ENCODE data around the gene ZFP36.

The ZFP36 gene

DNA sequence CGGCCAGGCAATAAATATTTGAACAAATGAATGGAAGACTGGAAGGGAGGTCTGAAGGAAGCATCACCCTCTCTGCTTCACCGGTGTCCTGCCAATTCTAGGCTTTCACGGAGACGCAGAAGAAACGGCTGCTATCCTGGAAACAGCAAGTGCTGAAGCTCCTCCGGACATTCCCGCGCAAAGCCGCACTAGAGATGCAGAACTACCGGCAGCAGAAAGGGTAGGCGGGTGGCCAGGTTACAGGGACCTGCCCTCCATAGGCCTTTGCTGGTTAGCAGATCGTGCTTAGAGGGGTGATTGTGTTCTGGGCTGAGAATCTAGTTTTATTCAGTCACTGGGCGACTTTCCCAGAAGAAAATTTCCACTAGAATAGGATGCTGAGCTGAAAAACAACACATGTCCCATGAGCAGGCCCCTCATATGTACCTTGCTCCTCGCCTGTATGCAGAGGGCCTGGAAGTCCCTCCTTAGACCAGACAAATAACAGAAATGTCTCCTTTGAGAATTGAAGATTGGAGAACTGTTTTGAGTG, 26.7 kb upstream of the ZFP36 start:
- Histone ChIP-seq H3K4me3 (ENCODE audit: low read depth, low read length) (no peak overlapping the region), H3K4me2 (ENCODE audit: low read length) (no peak overlapping the region), H3K27ac (no peak overlapping the region), H3K36me3 (ENCODE audit: control insufficient read depth, insufficient read depth, low read length) (no peaks in the 10 kb centered on the region), H3K4me1 (no peaks in the 10 kb centered on the region), H3K27me3 (ENCODE audit: control insufficient read depth, insufficient read depth, low read length) (no peaks in the 10 kb centered on the region), H2AFZ (no peak overlapping the region), H3K9me3 (ENCODE audit: control insufficient read depth, low read length) (no peaks in the 10 kb centered on the region), H3K9ac (no peak overlapping the region), H3K79me2 (no peaks in the 10 kb centered on the region)
- TF ChIP-seq, protein P1, sequence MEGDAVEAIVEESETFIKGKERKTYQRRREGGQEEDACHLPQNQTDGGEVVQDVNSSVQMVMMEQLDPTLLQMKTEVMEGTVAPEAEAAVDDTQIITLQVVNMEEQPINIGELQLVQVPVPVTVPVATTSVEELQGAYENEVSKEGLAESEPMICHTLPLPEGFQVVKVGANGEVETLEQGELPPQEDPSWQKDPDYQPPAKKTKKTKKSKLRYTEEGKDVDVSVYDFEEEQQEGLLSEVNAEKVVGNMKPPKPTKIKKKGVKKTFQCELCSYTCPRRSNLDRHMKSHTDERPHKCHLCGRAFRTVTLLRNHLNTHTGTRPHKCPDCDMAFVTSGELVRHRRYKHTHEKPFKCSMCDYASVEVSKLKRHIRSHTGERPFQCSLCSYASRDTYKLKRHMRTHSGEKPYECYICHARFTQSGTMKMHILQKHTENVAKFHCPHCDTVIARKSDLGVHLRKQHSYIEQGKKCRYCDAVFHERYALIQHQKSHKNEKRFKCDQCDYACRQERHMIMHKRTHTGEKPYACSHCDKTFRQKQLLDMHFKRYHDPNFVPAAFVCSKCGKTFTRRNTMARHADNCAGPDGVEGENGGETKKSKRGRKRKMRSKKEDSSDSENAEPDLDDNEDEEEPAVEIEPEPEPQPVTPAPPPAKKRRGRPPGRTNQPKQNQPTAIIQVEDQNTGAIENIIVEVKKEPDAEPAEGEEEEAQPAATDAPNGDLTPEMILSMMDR (IDR thresholded peaks at IDR 0.05), result no peak

DNA sequence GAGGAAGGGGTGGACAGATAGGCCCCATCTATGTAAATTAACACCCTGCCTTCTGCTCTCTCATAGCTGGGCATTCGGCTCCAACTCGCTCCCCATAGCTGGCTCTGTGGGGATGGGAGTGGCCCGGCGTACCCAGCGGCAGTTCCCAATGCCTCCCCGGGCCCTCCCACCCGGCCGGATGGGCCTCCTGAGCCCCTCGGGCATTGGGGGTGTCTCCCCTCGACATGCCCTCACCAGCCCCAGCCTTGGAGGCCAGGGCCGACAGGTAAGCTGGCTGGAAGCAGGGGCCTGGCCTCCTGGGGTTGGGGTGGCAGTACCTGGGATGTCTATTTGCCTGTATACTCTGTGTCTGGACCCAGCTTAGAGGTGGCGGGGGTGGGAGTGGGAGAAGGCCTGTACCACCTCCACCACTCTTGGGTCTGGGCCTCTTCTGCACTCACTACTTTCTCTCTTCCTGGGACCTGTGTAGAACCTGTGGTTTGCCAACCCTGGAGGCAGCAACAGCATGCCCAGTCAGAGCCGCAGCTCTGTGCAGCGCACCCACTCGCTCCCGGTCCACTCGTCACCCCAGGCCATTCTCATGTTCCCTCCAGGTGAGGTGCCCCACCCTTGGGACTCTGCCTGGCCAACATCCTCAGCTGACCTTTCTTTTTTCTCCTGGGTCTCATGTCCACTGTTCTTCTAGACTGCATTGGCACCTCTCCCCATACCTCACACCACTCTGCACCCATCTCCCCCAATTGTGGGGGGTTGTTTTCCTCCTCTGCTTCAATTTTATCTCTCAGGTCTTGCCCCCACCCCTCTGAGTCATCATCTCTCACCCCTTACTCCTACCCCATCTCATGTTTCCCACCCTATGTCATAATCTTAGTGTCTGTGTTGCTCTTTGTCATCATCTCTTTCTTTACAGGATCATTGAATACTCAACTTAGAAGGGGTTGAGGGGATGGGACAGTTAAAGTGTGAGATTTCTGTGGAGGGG, 25.8 kb upstream of the ZFP36 start:
- H3K36me3 ChIP-seq (ENCODE audit: control insufficient read depth, insufficient read depth, low read length), result no peaks in the 10 kb centered on the region
- TF ChIP-seq, protein P1 (IDR thresholded peaks at IDR 0.05), result no peak
- no peak overlapping the region for H3K9ac ChIP-seq
- no peak overlapping the region for H3K27ac ChIP-seq
- H2AFZ ChIP-seq, result no peak overlapping the region
- H3K4me3 ChIP-seq (ENCODE audit: low read depth, low read length), result no peak overlapping the region
- no peaks in the 10 kb centered on the region for H3K9me3 ChIP-seq (ENCODE audit: control insufficient read depth, low read length)
- H3K4me2 ChIP-seq (ENCODE audit: low read length), result no peak overlapping the region
- H3K27me3 ChIP-seq (ENCODE audit: control insufficient read depth, insufficient read depth, low read length), result no peaks in the 10 kb centered on the region
- no peaks in the 10 kb centered on the region for H3K4me1 ChIP-seq
- H3K79me2 ChIP-seq, result no peaks in the 10 kb centered on the region

DNA sequence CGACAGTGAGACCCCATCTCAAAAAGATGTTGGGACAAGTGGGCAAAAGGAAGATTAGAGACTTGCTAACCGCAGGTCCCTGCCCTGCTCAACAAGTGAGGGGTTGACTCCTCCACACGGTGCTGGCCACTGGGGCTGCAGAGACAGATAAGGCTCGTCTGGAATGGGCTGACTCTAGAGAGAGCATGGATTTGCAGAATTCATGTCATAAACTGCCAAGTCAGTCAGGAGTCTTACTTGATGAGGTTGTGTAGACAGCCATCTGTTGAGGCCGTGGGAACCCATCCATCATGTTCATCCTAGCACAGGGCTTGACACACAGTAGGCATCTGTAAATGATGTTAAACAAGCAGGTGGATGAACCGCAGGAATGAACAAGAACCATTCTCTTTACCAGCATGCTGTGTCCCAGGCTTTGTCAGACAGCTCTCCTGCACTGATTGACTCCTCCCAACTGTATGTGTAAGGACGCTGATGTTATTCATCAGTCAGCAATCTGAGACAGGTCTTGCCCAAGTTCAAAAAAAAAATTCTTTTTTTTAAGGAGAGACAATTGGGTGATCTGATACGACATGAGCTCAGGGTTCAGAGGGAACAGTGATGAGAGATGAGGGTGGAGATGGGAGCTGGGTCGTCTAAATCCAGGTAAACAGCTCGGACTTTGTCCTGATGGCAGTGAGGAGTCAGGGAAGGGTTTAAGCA, 24.6 kb upstream of the ZFP36 start:
- no peaks in the 10 kb centered on the region for H3K9me3 ChIP-seq (ENCODE audit: control insufficient read depth, low read length)
- no peak overlapping the region for H3K9ac ChIP-seq
- H3K4me2 ChIP-seq (ENCODE audit: low read length), result no peak overlapping the region
- H3K4me3 ChIP-seq (ENCODE audit: low read depth, low read length), result no peak overlapping the region
- no peak overlapping the region for H2AFZ ChIP-seq
- H3K79me2 ChIP-seq, result no peaks in the 10 kb centered on the region
- no peaks in the 10 kb centered on the region for H3K36me3 ChIP-seq (ENCODE audit: control insufficient read depth, insufficient read depth, low read length)
- no peaks in the 10 kb centered on the region for H3K4me1 ChIP-seq
- no peaks in the 10 kb centered on the region for H3K27me3 ChIP-seq (ENCODE audit: control insufficient read depth, insufficient read depth, low read length)
- no peak overlapping the region for H3K27ac ChIP-seq
- TF ChIP-seq, protein P1 (IDR thresholded peaks at IDR 0.05), result no peak

DNA sequence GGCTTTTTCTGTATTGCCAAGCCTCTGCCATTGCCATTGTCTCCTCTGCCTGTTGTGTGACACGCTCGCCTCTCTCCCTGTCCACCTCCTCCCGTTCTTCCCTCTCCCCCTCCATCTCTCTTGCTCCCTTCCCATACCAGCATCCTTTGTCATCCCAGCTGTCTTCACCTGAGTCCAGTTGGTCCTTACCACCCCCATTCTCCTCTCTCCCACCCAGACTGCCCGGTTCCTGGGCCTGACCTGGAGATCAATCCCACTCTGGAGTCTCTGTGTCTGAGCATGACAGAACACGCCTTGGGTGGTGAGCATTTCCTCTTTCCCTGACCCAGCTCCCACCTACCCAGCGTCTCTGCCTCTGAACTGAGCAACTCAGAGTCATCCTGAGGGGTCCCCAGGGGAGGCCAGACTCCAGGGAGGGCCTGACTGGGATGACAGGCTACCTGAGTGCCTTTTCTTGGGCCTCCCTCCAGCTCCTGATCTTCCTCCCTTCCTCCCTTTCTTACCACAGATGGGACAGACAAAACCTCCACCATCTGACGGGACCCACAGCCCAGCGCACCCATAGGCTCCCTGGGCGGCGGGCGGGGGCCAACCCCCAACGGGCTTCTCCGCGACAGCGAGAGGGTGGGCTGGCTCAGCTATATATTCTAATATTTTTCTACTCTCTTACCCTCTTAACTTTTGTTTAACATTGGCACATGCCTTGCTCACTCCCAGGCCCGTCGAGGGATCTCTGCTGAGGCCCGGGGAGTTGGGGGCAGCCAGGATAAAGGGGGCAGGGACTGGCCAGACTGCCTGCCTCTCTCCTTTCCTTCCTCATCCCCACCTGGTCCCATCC, 23.4 kb upstream of the ZFP36 start:
- no peak overlapping the region for H2AFZ ChIP-seq
- H3K27ac ChIP-seq, result no peak overlapping the region
- no peaks in the 10 kb centered on the region for H3K4me1 ChIP-seq
- H3K9ac ChIP-seq, result no peak overlapping the region
- no peaks in the 10 kb centered on the region for H3K79me2 ChIP-seq
- H3K4me2 ChIP-seq (ENCODE audit: low read length), result no peak overlapping the region
- TF ChIP-seq, protein P1 (IDR thresholded peaks at IDR 0.05), result no peak
- H3K36me3 ChIP-seq (ENCODE audit: control insufficient read depth, insufficient read depth, low read length), result no peaks in the 10 kb centered on the region
- H3K27me3 ChIP-seq (ENCODE audit: control insufficient read depth, insufficient read depth, low read length), result no peaks in the 10 kb centered on the region
- no peak overlapping the region for H3K4me3 ChIP-seq (ENCODE audit: low read depth, low read length)
- H3K9me3 ChIP-seq (ENCODE audit: control insufficient read depth, low read length), result no peaks in the 10 kb centered on the region

Data from parathyroid adenoma (tissue), 2 donors.